HG03460 (cell line): Measurements from ENCODE around the gene SNAI1.
"Not testable (repeated sequence)": the region's sequence is repeated elsewhere in the genome, so short reads cannot be mapped to it uniquely, and the experiment has no call there.

Source experiments
- ATAC-seq: cut with Tn5 transposase; IDR thresholded peaks from one replicate; pipeline ENCODE4 v1.9.1; 2021; ENCODE audit not compliant: unreplicated experiment

SNAI1 gene

DNA sequence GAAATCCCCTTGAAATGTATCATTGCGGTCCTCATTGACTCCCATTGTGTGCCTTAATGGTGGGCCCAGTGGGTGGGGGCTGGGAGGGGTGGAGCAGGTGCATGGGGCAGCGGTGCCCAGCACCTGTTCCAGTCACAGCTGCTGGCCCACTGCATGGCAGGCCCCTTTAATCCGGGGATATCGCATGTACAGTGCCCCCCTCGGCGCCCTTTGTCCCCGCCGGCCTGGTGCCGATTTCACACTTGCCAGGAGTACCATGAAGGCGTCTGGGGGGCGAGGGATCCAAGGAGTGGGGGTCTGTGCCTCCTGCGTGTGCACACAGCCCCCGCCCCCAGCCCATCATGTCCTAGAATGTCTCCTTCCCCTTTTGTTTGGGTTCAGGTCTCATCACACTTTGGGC, 2.8 kb downstream of the SNAI1 start:
- no peak for ATAC-seq

- ATAC-seq = no peak
Observed at GRCh38 chr20:49986049-49986448, 3.3 kb downstream of the SNAI1 start.

GRCh38 chr20:49987015-49987867, 4.5 kb downstream of the SNAI1 start:
- no peak for ATAC-seq

GRCh38 chr20:49987868-49988690, 5.3 kb downstream of the SNAI1 start:
- no peak for ATAC-seq

DNA sequence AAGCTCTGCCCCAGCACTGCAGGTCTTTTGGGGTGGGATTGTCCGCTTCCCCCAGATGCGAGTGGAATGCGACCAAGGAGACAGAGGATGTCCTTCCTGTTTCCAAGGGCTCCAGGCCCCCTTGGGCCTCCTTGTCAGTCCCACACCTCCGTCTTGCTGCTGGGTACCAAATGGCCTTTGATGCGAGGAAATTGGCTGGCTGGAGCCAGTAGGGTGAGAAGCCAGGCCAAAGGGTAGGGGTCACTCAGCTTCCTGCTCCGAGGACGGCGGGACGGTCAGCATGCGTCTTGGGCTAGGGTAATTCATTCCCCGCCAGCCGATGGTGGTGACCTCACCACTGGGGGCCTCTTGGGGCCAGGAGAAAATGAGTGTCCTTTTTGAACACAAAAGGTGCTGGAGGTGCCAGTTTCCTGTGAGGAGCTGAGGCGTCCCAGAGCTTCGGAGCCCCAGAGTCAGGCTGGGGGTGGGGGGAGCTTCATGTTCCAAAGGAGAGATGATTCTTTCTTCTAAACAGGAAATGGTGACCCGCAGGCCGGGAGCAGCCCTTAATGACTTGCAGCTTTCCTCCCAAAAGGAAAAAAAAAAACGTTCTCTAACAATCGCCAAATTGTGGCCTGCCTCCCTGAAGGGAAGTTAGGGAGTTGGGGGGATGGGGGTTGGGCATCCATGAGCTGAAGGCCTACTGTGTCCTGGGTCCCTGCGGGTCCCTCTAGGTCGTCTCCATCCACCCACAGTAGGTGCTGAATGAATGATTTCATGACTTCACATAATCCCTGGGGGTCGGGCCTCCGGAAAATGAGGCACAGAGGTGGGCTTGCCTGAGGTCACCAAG, 6.7 kb downstream of the SNAI1 start:
- no peak for ATAC-seq

DNA sequence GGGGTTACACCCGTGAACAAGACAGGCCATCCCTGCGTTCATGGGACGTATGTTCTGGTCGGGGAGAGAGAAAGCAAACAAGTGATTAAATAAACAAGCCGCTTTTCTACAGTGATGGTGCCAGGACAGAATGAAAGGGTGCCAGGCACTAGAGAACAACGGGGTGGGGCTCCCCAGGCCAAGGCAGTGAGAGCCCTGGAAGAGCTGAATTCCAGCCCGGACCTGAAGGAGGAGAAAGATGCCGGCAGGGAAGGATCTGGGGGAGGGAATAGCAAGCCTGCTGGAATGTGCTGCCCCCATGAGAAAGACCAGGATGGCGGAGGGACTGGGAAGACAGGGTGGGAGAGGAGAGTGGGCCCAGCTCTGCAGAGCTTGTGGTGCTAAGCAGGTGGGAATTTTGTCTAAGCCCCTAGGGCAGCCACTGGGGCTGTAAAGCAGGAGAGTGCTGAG, 7.5 kb downstream of the SNAI1 start:
- ATAC-seq = no peak

DNA sequence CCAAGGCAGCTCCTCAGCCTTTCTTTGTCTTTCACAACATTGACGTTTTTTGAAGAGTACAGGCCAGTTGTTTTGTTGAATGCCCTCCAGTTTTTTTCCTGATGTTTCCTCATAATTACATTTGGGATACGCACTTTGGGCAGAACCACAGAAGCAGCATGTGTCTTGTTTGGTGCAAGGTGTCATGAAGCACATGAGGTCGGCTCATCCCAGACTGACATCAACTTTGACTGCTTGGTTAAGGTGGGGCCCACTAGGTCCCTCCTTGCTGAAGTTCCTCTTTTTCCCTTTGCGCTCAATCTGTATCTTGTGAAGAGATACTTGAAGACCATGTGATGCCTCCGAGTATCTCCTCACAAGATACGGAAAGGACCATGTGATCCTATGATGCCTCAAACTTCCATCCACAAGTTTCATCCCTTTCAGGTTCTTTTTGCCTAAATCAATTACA, 10.5 kb downstream of the SNAI1 start:
- ATAC-seq = no peak

DNA sequence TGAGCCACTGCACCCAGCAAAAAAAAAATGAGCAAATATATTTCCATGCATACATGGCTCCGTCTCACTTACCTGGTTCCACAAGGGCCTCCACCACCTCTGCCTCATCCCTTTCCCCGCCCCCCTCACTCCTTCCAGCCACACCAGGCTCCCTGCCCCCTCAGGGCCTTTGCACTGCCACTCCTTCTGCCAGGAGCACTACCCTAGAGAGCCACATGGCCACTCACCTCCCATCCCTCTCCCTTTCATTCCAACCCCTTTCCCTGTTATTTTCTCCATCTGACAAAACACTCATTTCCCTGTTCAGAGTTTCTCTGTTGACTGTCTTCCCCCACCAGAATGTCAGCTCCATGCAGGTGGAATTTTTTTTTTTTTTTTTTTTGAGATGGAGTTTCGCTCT, 12.8 kb downstream of the SNAI1 start:
- no peak for ATAC-seq

- not testable (repeated sequence) for ATAC-seq
Observed at GRCh38 chr20:49998478-49999188, 15.9 kb downstream of the SNAI1 start.

GRCh38 chr20:49999329-49999728, 16.5 kb downstream of the SNAI1 start:
- no peak for ATAC-seq

DNA sequence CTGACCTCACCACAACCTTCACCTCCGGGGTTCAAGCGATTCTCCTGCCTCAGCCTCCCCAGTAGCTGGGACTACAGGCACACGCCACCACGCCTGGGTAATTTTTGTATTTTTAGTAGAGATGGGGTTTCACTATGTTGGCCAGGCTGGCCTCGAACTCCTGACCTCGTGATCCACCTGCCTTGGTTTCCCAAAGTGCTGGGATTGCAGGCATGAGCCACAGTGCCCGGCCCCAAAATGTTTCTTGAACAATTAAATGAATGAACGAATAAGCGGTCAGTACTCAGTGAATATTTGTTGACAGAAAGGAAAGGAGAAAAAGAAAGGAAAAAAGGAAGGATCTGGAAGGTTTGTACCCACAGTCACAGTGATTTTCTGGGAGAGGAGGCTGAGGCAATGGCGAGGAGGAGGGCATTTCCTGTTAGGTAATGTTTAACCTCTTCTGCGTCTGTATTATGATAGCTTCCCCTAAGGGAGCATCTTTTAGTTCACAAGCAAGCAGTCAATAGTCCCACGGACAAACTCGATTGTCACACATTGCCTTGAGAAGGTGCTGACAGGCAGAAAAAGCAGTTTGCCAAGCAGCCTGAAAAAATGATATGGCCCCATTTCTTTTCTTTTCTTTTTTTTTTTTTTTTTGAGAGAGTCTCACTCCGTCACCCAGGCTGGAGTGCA, 17.9 kb downstream of the SNAI1 start:
- ATAC-seq = not testable (repeated sequence)

DNA sequence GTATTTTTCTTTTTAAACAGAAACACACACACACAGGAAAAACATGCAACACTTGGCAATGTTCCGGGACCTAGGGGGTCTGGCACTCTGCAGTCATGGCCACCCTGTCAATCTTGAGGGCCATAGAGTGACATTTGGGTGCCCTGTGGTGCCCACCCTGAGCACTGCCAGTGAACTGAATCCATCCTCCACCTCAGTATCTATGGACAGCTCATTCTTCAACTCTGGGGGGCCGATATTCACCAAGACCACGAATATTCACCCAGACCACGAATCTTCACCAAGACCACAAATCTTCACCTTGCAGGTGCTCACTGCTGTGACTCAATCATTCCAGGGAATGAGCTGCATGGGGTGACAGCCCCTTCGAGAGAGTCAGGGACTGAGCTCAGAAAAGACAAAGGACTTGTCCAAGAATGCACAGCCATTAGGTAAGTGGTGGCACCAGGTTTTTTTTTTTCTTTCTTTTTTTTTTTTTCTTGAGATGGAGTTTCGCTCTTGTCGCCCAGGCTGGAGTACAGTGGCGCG, 19.1 kb downstream of the SNAI1 start:
- ATAC-seq = no peak

DNA sequence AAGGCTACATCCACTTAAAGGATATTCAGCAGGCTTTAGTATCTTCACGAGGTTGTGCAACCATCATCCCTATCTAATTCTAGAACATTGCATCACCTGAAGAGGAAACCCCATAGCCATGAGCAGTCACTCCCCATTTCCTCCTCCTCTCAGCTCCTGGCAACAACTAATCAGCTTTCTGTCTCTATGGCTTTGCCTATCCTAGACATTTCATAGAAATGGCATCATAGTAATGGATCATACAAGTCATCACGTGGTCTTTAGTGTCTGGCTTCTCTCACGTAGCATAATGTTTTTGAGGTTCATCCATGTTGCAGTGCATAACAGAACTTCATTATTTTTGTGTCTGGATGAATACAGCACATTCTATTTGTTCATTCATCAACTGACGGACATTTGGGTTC, 20.5 kb downstream of the SNAI1 start:
- ATAC-seq = no peak

- no peak for ATAC-seq
Observed at GRCh38 chr20:50004229-50004628, 21.4 kb downstream of the SNAI1 start.

DNA sequence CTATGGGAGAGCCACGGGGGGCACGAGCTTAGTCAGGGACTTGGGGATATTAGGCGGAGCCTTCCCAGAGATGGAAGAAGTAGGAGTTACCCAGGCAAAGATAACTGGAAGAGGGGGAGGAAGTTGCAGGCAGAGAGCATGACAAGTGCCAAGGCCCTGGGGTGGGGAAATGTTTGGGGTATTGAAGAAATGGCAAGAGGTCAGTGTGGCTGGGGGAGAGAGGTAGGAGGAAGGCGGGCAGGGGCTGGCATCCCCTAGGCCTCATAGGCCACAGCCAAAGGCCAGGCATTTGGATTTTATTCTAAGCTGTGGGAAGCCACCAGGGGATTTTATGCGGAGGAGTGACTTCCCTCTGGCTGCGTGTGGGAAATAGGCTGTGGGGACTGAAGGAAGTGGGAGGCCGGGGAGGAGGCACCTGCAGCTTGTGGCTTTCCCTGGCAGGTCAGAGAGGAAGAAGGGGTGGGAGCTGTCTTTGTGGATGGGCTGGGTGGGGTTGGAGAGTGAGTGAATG, 22.7 kb downstream of the SNAI1 start:
- ATAC-seq = no peak

GRCh38 chr20:50007369-50007768, 24.6 kb downstream of the SNAI1 start:
- ATAC-seq = no peak

DNA sequence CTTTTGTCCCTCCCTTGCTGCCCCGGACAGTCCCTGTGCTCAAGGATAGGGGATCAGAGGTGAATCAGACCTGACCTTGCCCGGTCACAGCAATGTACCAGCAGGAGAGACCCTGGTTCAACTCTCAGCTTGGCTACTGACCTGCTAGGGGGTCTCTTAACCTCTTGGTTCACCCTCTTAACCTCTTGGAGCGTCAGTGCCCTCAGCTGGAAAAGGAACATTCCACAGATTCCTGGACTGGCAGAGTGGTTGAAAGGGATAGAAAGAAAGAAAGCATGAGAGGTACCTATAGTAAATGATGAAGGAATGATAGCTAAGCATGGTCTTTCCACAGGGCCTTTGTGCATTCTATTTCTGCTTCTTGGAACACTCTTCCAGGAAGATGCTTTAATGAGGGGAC, 25.2 kb downstream of the SNAI1 start:
- ATAC-seq = no peak

GRCh38 chr20:50009521-50010454, 27.0 kb downstream of the SNAI1 start:
- no peak for ATAC-seq
